ENCODE results near the gene SLC16A9. TPM values are rescaled to one million over a fixed set of nuclear protein-coding genes. Genes with fewer than 3 reads are reported as not detected.

Gene SLC16A9
- total RNA-seq, 1 donor from 2014 or later, result 23.1 TPM

- Mint-ChIP-seq H3K4me1 (no peaks in the 10 kb centered on the region), H3K9me3 (no peaks in the 10 kb centered on the region), H3K36me3 (ENCODE audit: low read depth) (no peaks in the 10 kb centered on the region), H3K27ac (ENCODE audit: unreplicated experiment) (no peak overlapping the region), H3K27me3 (ENCODE audit: low read depth) (no peaks in the 10 kb centered on the region), H3K4me3 (no peak overlapping the region)
- DNase-seq (ENCODE audit: low read depth, low spot score), result no peak
- no peak for TF ChIP-seq CTCF (conservative IDR thresholded peaks at IDR 0.05)
Observed at GRCh38 chr10:59635502-59636290, 74.0 kb downstream of the SLC16A9 start.

- H3K4me1 Mint-ChIP-seq, result no peaks in the 10 kb centered on the region
- no peaks in the 10 kb centered on the region for H3K27me3 Mint-ChIP-seq (ENCODE audit: low read depth)
- DNase-seq (ENCODE audit: low read depth, low spot score), result no peak
- no peak overlapping the region for H3K27ac Mint-ChIP-seq (ENCODE audit: unreplicated experiment)
- H3K36me3 Mint-ChIP-seq (ENCODE audit: low read depth), result no peaks in the 10 kb centered on the region
- H3K4me3 Mint-ChIP-seq, result no peak overlapping the region
- TF ChIP-seq CTCF (conservative IDR thresholded peaks at IDR 0.05), result no peak
- H3K9me3 Mint-ChIP-seq, result no peaks in the 10 kb centered on the region
Observed at GRCh38 chr10:59634102-59634501, 75.5 kb downstream of the SLC16A9 start.

- Mint-ChIP-seq H3K4me3 (no peak overlapping the region), H3K9me3 (no peaks in the 10 kb centered on the region), H3K27ac (ENCODE audit: unreplicated experiment) (no peak overlapping the region), H3K4me1 (no peaks in the 10 kb centered on the region), H3K27me3 (ENCODE audit: low read depth) (no peaks in the 10 kb centered on the region), H3K36me3 (ENCODE audit: low read depth) (no peaks in the 10 kb centered on the region)
- no peak for DNase-seq (ENCODE audit: low read depth, low spot score)
- no peak for TF ChIP-seq CTCF (conservative IDR thresholded peaks at IDR 0.05)
Observed at GRCh38 chr10:59633063-59633462, 76.6 kb downstream of the SLC16A9 start.

- Mint-ChIP-seq H3K9me3 (no peaks in the 10 kb centered on the region), H3K27me3 (ENCODE audit: low read depth) (no peaks in the 10 kb centered on the region), H3K4me3 (no peak overlapping the region), H3K27ac (ENCODE audit: unreplicated experiment) (no peak overlapping the region), H3K4me1 (no peaks in the 10 kb centered on the region), H3K36me3 (ENCODE audit: low read depth) (no peaks in the 10 kb centered on the region)
- no peak for DNase-seq (ENCODE audit: low read depth, low spot score)
- TF ChIP-seq CTCF (conservative IDR thresholded peaks at IDR 0.05), result no peak
Observed at GRCh38 chr10:59631882-59632807, 77.5 kb downstream of the SLC16A9 start.

- H3K9me3 Mint-ChIP-seq, result no peaks in the 10 kb centered on the region
- DNase-seq (ENCODE audit: low read depth, low spot score), result no peak
Observed at GRCh38 chr10:59631237-59631636, 78.4 kb downstream of the SLC16A9 start.

More at GRCh38 chr10:59631237-59631636, 78.4 kb downstream of the SLC16A9 start:
- H3K27me3 Mint-ChIP-seq (ENCODE audit: low read depth), result no peaks in the 10 kb centered on the region
- H3K4me1 Mint-ChIP-seq, result peaks cover 1% of the 10 kb centered on the region
- H3K27ac Mint-ChIP-seq (ENCODE audit: unreplicated experiment), result peak overlapping the region; percentile 0
- H3K4me3 Mint-ChIP-seq, result no peak overlapping the region
- H3K36me3 Mint-ChIP-seq (ENCODE audit: low read depth), result no peaks in the 10 kb centered on the region
- TF ChIP-seq CTCF (conservative IDR thresholded peaks at IDR 0.05), result no peak

Data from neural crest cell (in vitro differentiated cells).